Activated CD4-positive, alpha-beta memory T cell treated with anti-CD3 and anti-CD28 coated beads for 36 hours (primary cell): Measurements from ENCODE around the gene NFKBIL1. TPM values are rescaled to one million over a fixed set of nuclear protein-coding genes. Genes with fewer than 3 reads are reported as not detected.
"Not testable (repeated sequence)": the region's sequence is repeated elsewhere in the genome, so short reads cannot be mapped to it uniquely, and the experiment has no call there.

Experiments used
- CTCF ChIA-PET: fragments of 350-600 bp; sonication (Branson Sonifier 250); formaldehyde crosslinking; loops from one replicate; lab custom pipeline; 2021; ENCODE audit warnings: antibody characterized with exemption, inconsistent platforms; lab: Charles Lee
- POLR2A ChIA-PET: fragments of 350-600 bp; sonication (Branson Sonifier 250); formaldehyde crosslinking; loops from one replicate; lab custom pipeline; 2021; ENCODE audit warnings: antibody characterized with exemption; lab: Charles Lee
- DNase-seq: peaks from one replicate; pipeline ENCODE4 v3.0.0-alpha.2; 2020
- H3K27ac Mint-ChIP-seq: one replicate; pipeline ENCODE4 v1.8.0; 2021; ENCODE audit warnings: mixed read lengths
- H3K27me3 Mint-ChIP-seq: one replicate; pipeline ENCODE4 v1.8.0; 2021; ENCODE audit warnings: mixed read lengths
- H3K36me3 Mint-ChIP-seq: one replicate; pipeline ENCODE4 v1.8.0; 2021; ENCODE audit warnings: mixed read lengths
- H3K4me1 Mint-ChIP-seq: one replicate; pipeline ENCODE4 v1.8.0; 2021; ENCODE audit warnings: low read depth, mixed read lengths
- H3K4me3 Mint-ChIP-seq: one replicate; pipeline ENCODE4 v1.8.0; 2021; ENCODE audit warnings: mild to moderate bottlenecking, mixed read lengths
- H3K9me3 Mint-ChIP-seq: one replicate; pipeline ENCODE4 v1.8.0; 2021; ENCODE audit warnings: mixed read lengths
- intact Hi-C: fragments of 100-400 bp; cut with micrococcal nuclease; formaldehyde crosslinking; loops from one replicate; pipeline ENCODE4 v1.15.1; 2023
- total RNA-seq, 2 experiments: library from RNA; stranded (reverse); gene quantifications; one replicate each; pipeline ENCODE4 v1.2.3, GENCODE V29; 2021

NFKBIL1 gene
- total RNA-seq, 2 experiments from 2014 or later, result 18.5 to 21.5 TPM

- Mint-ChIP-seq H3K27ac (peak overlapping the region; percentile 89), H3K27me3 (no peaks in the 10 kb centered on the region), H3K9me3 (no peaks in the 10 kb centered on the region), H3K4me3 (peak overlapping the region; percentile 76), H3K36me3 (peaks cover 14% of the 10 kb centered on the region), H3K4me1 (peaks cover 37% of the 10 kb centered on the region)
- intact Hi-C loops, result loop anchor here (5.0 kb wide), 1 partner anchor 189 kb away; the partner anchor contains the start of gene CLIC1
- no peak for DNase-seq
- CTCF ChIA-PET, result interaction anchor here (0.8 to 29.2 kb wide), 7 partner anchors 9 to 74 kb away, joined by 3 to 1658 read pairs (median 5); partner anchors contain the start of genes LST1, LTA, LTB and NCR3
- POLR2A ChIA-PET, result interaction anchor here (0.9 to 9.0 kb wide), 4 partner anchors 20 to 65 kb away, joined by 4 to 125 read pairs (median 4); partner anchors contain the start of genes LTB, NCR3 and TNF
These were observed 1.1 kb downstream of the NFKBIL1 start for GRCh38 chr6:31548544-31548873.

- intact Hi-C loops, result loop anchor here (1.0 kb wide), 1 partner anchor 47 kb away; no protein-coding TSS in a partner anchor
- peak overlapping the region; percentile 60 for H3K4me3 Mint-ChIP-seq
- peak overlapping the region; percentile 79 for H3K27ac Mint-ChIP-seq
- POLR2A ChIA-PET, result interaction anchor here (0.9 to 9.0 kb wide), 8 partner anchors 10 to 100 kb away, joined by 3 to 125 read pairs (median 4); partner anchors contain the start of genes DDX39B, LTB and TNF
- CTCF ChIA-PET, result interaction anchor here (0.6 to 29.2 kb wide), 24 partner anchors 9 to 256 kb away, joined by 3 to 1658 read pairs (median 5); partner anchors contain the start of genes AIF1, BAG6, DDX39B and LSM2
- DNase-seq, result peak; percentile 82
- H3K27me3 Mint-ChIP-seq, H3K9me3 Mint-ChIP-seq: not testable (repeated sequence)
- H3K36me3 Mint-ChIP-seq, result peaks cover 14% of the 10 kb centered on the region
- H3K4me1 Mint-ChIP-seq, result peaks cover 45% of the 10 kb centered on the region
These were observed 4.0 kb downstream of the NFKBIL1 start for GRCh38 chr6:31551371-31551770.

- H3K27me3 Mint-ChIP-seq, result no peaks in the 10 kb centered on the region
- peaks cover 22% of the 10 kb centered on the region for H3K36me3 Mint-ChIP-seq
- intact Hi-C loops, result no loop called here
- peak overlapping the region; percentile 13 for H3K27ac Mint-ChIP-seq
- H3K4me3 Mint-ChIP-seq, result no peak overlapping the region
- POLR2A ChIA-PET, result interaction anchor here (1.2 to 10.3 kb wide), 2 partner anchors 13 to 22 kb away, joined by 3 to 224 read pairs; partner anchors contain the start of genes LTB and TNF
- CTCF ChIA-PET, result interaction anchor here (0.7 to 29.2 kb wide), 4 partner anchors 9 to 129 kb away, joined by 3 to 1658 read pairs (median 3); partner anchors contain the start of genes ATP6V1G2, LST1, LTB and NCR3
- H3K9me3 Mint-ChIP-seq, result no peaks in the 10 kb centered on the region
- H3K4me1 Mint-ChIP-seq, result peaks cover 68% of the 10 kb centered on the region
- no peak for DNase-seq
These were observed 8.9 kb downstream of the NFKBIL1 start for GRCh38 chr6:31556307-31556706.

GRCh38 chr6:31557443-31558317 is 10.3 kb downstream of the NFKBIL1 start:
- Mint-ChIP-seq H3K9me3 (no peaks in the 10 kb centered on the region), H3K36me3 (peaks cover 23% of the 10 kb centered on the region), H3K4me3 (no peak overlapping the region), H3K27ac (peak overlapping the region; percentile 86), H3K27me3 (no peaks in the 10 kb centered on the region), H3K4me1 (peaks cover 75% of the 10 kb centered on the region)
- intact Hi-C loops, result loop anchor here (2.0 kb wide), 1 partner anchor 17 kb away; the partner anchor contains the start of gene TNF
- ChIA-PET CTCF (interaction anchor here (0.9 to 29.2 kb wide), 3 partner anchors 9 to 29 kb away, joined by 3 to 1658 read pairs (median 29); partner anchors contain the start of genes LST1, LTA, LTB and NCR3), POLR2A (interaction anchor here (0.6 to 10.3 kb wide), 4 partner anchors 12 to 277 kb away, joined by 3 to 224 read pairs (median 29); partner anchors contain the start of genes LTB, NCR3 and TNF)
- no peak for DNase-seq

GRCh38 chr6:31558318-31558625 is 10.9 kb downstream of the NFKBIL1 start:
- peak overlapping the region; percentile 86 for H3K27ac Mint-ChIP-seq
- peaks cover 78% of the 10 kb centered on the region for H3K4me1 Mint-ChIP-seq
- intact Hi-C loops, result loop anchor here (2.0 kb wide), 1 partner anchor 17 kb away; the partner anchor contains the start of gene TNF
- H3K36me3 Mint-ChIP-seq, result peaks cover 22% of the 10 kb centered on the region
- ChIA-PET POLR2A (interaction anchor here (0.6 to 10.3 kb wide), 5 partner anchors 11 to 277 kb away, joined by 3 to 224 read pairs (median 4); partner anchors contain the start of genes BAG6, LTB and TNF), CTCF (interaction anchor here (2.1 to 29.2 kb wide), 3 partner anchors 10 to 28 kb away, joined by 10 to 1658 read pairs (median 29); partner anchors contain the start of genes LST1, LTA, LTB and NCR3)
- no peak for DNase-seq
- no peaks in the 10 kb centered on the region for H3K27me3 Mint-ChIP-seq
- no peaks in the 10 kb centered on the region for H3K9me3 Mint-ChIP-seq
- peak overlapping the region; percentile 59 for H3K4me3 Mint-ChIP-seq

GRCh38 chr6:31558631-31559500 is 11.5 kb downstream of the NFKBIL1 start:
- no peaks in the 10 kb centered on the region for H3K9me3 Mint-ChIP-seq
- no peaks in the 10 kb centered on the region for H3K27me3 Mint-ChIP-seq
- POLR2A ChIA-PET, result interaction anchor here (0.6 to 10.3 kb wide), 7 partner anchors 10 to 276 kb away, joined by 3 to 224 read pairs (median 4); partner anchors contain the start of genes BAG6, LST1, LTB and TNF
- CTCF ChIA-PET, result interaction anchor here (1.5 to 29.2 kb wide), 4 partner anchors 9 to 28 kb away, joined by 3 to 1658 read pairs (median 20); partner anchors contain the start of genes LST1, LTA, LTB and NCR3
- intact Hi-C loops, result loop anchor here (2.0 kb wide), 1 partner anchor 16 kb away; the partner anchor contains the start of gene TNF
- peaks cover 23% of the 10 kb centered on the region for H3K36me3 Mint-ChIP-seq
- H3K4me1 Mint-ChIP-seq, result peaks cover 83% of the 10 kb centered on the region
- DNase-seq, result peak; percentile 84
- H3K4me3 Mint-ChIP-seq, result peak overlapping the region; percentile 59
- peak overlapping the region; percentile 86 for H3K27ac Mint-ChIP-seq

- intact Hi-C loops, result loop anchor here (2.0 kb wide), 1 partner anchor 15 kb away; the partner anchor contains the start of gene TNF
- Mint-ChIP-seq H3K4me1 (peaks cover 79% of the 10 kb centered on the region), H3K4me3 (peak overlapping the region; percentile 59), H3K36me3 (peaks cover 25% of the 10 kb centered on the region), H3K27ac (peak overlapping the region; percentile 86), H3K9me3 (no peaks in the 10 kb centered on the region), H3K27me3 (no peaks in the 10 kb centered on the region)
- POLR2A ChIA-PET, result interaction anchor here (1.2 to 10.3 kb wide), 6 partner anchors 10 to 93 kb away, joined by 3 to 224 read pairs (median 6); partner anchors contain the start of genes BAG6, LST1, LTB and TNF
- CTCF ChIA-PET, result interaction anchor here (1.5 to 29.2 kb wide), 5 partner anchors 8 to 27 kb away, joined by 3 to 1658 read pairs (median 14); partner anchors contain the start of genes LST1, LTA, LTB and NCR3
- no peak for DNase-seq
These were observed 12.2 kb downstream of the NFKBIL1 start for GRCh38 chr6:31559606-31559957.

- POLR2A ChIA-PET, result interaction anchor here (1.4 to 10.3 kb wide), 4 partner anchors 9 to 29 kb away, joined by 3 to 224 read pairs (median 32); partner anchors contain the start of genes LST1, LTB and TNF
- Mint-ChIP-seq H3K27ac (peak overlapping the region; percentile 86), H3K9me3 (no peaks in the 10 kb centered on the region), H3K36me3 (peaks cover 26% of the 10 kb centered on the region), H3K27me3 (no peaks in the 10 kb centered on the region), H3K4me1 (peaks cover 80% of the 10 kb centered on the region), H3K4me3 (peak overlapping the region; percentile 59)
- intact Hi-C loops, result loop anchor here (1.0 to 10.0 kb wide), 4 partner anchors 8 to 745 kb away; partner anchors contain the start of gene TNF
- CTCF ChIA-PET, result interaction anchor here (1.5 to 29.2 kb wide), 5 partner anchors 8 to 27 kb away, joined by 3 to 1658 read pairs (median 14); partner anchors contain the start of genes LST1, LTA, LTB and NCR3
- peak; percentile 81 for DNase-seq
These were observed 12.7 kb downstream of the NFKBIL1 start for GRCh38 chr6:31559958-31560696.

- H3K4me1 Mint-ChIP-seq, result peaks cover 86% of the 10 kb centered on the region
- no peaks in the 10 kb centered on the region for H3K9me3 Mint-ChIP-seq
- DNase-seq, result no peak
- peak overlapping the region; percentile 86 for H3K27ac Mint-ChIP-seq
- intact Hi-C loops, result loop anchor here (1.0 to 10.0 kb wide), 3 partner anchors 8 to 746 kb away; no protein-coding TSS in a partner anchor
- ChIA-PET POLR2A (interaction anchor here (3.7 to 10.3 kb wide), 2 partner anchors 9 to 17 kb away, joined by 55 to 224 read pairs; partner anchors contain the start of genes LTB and TNF), CTCF (interaction anchor here (1.5 to 29.2 kb wide), 4 partner anchors 9 to 26 kb away, joined by 3 to 1658 read pairs (median 22); partner anchors contain the start of genes LST1, LTA, LTB and NCR3)
- no peaks in the 10 kb centered on the region for H3K27me3 Mint-ChIP-seq
- peaks cover 26% of the 10 kb centered on the region for H3K36me3 Mint-ChIP-seq
- peak overlapping the region; percentile 59 for H3K4me3 Mint-ChIP-seq
These were observed 13.3 kb downstream of the NFKBIL1 start for GRCh38 chr6:31560697-31561058.
